GM13977 (cell line): ENCODE measurements around the gene SH3TC1.

Source experiments
- DNase-seq: peaks from one replicate; pipeline ENCODE4 v3.0.0; 2012; ENCODE audit warnings: low spot score
- in situ Hi-C: fragments of 300-500 bp; cut with MboI; formaldehyde crosslinking; loops from one replicate; pipeline ENCODE4 v1.12.0; 2022; ENCODE audit warnings: low sequenced_read_pairs, low pct_unique_long_range_greater_than_20kb, mixed read lengths, inconsistent platforms; ENCODE audit not compliant: unreplicated experiment
- TF ChIP-seq, protein P1 (sequence below): IDR thresholded peaks from 2 replicates; pipeline ENCODE4 v1.5.1; 2012; ENCODE audit warnings: mild to moderate bottlenecking, control low read depth; ENCODE audit not compliant: insufficient read depth; ENCODE audit errors: extremely low read depth, missing control alignments

The SH3TC1 gene

GRCh38 chr4:8222609-8223388 lies 23.7 kb downstream of the SH3TC1 start:
- TF ChIP-seq, protein P1, sequence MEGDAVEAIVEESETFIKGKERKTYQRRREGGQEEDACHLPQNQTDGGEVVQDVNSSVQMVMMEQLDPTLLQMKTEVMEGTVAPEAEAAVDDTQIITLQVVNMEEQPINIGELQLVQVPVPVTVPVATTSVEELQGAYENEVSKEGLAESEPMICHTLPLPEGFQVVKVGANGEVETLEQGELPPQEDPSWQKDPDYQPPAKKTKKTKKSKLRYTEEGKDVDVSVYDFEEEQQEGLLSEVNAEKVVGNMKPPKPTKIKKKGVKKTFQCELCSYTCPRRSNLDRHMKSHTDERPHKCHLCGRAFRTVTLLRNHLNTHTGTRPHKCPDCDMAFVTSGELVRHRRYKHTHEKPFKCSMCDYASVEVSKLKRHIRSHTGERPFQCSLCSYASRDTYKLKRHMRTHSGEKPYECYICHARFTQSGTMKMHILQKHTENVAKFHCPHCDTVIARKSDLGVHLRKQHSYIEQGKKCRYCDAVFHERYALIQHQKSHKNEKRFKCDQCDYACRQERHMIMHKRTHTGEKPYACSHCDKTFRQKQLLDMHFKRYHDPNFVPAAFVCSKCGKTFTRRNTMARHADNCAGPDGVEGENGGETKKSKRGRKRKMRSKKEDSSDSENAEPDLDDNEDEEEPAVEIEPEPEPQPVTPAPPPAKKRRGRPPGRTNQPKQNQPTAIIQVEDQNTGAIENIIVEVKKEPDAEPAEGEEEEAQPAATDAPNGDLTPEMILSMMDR, result no peak
- in situ Hi-C loops, result no loop called here
- no peak for DNase-seq

- in situ Hi-C loops, result no loop called here
- TF ChIP-seq, protein P1, result no peak
- DNase-seq, result no peak
Measured at GRCh38 chr4:8224267-8224974, 25.3 kb downstream of the SH3TC1 start.

- TF ChIP-seq, protein P1, result no peak
- DNase-seq, result no peak
- in situ Hi-C loops, result no loop called here
Measured at GRCh38 chr4:8224975-8225625, 26.0 kb downstream of the SH3TC1 start.

- TF ChIP-seq, protein P1, result no peak
- DNase-seq, result no peak
- in situ Hi-C loops, result no loop called here
Measured at GRCh38 chr4:8225706-8226443, 26.8 kb downstream of the SH3TC1 start.

GRCh38 chr4:8227201-8227770 lies 28.2 kb downstream of the SH3TC1 start:
- TF ChIP-seq, protein P1, result no peak
- in situ Hi-C loops, result no loop called here
- DNase-seq, result no peak
